ENCODE measurements around the gene KLHL40. TPM values are rescaled to one million over a fixed set of nuclear protein-coding genes. Genes with fewer than 3 reads are reported as not detected.

KLHL40 gene
- total RNA-seq, 3 donors from 2014 or later (not counting 1 experiment from before 2014, with no cell fraction given), result not detected

GRCh38 chr3:42728056-42728455 lies 42.7 kb downstream of the KLHL40 start:
- H3K36me3 Mint-ChIP-seq, result no peaks in the 10 kb centered on the region

GRCh38 chr3:42728668-42729364 lies 43.5 kb downstream of the KLHL40 start:
- no peak for TF ChIP-seq CTCF (IDR thresholded peaks at IDR 0.05)
- no peaks in the 10 kb centered on the region for H3K36me3 Mint-ChIP-seq
- Histone ChIP-seq H3K27ac (ENCODE audit: low read length) (no peak overlapping the region), H3K4me1 (ENCODE audit: control insufficient read depth, insufficient read depth, low read length) (no peaks in the 10 kb centered on the region), H3K27me3 (ENCODE audit: control insufficient read depth, insufficient read depth, low read length) (no peaks in the 10 kb centered on the region), H3K36me3 (ENCODE audit: control insufficient read depth, insufficient read depth, low read length) (no peaks in the 10 kb centered on the region), H3K4me3 (ENCODE audit: low read length) (no peak overlapping the region), H3K9me3 (ENCODE audit: control insufficient read depth, insufficient read depth, low read length) (no peaks in the 10 kb centered on the region)
- no peak for DNase-seq
- no peak overlapping the region for H3K27ac Mint-ChIP-seq
- H3K27me3 Mint-ChIP-seq (ENCODE audit: low read depth in 2 of 2), result peaks cover 13 to 14% of the 10 kb centered on the region in 2 donors
- intact Hi-C loops (cut with micrococcal nuclease), result no loop called here
- H3K4me3 Mint-ChIP-seq, result no peak overlapping the region
- 83% methylated on average over 1 of the region's 3 CpGs for WGBS (ENCODE audit: insufficient coverage)
- no peak for ATAC-seq
- no peaks in the 10 kb centered on the region for H3K4me1 Mint-ChIP-seq
- no peaks in the 10 kb centered on the region for H3K9me3 Mint-ChIP-seq

More at GRCh38 chr3:42728056-42728455, 42.7 kb downstream of the KLHL40 start:
- Histone ChIP-seq H3K4me3 (ENCODE audit: low read length) (no peak overlapping the region), H3K4me1 (ENCODE audit: control insufficient read depth, insufficient read depth, low read length) (no peaks in the 10 kb centered on the region), H3K27ac (ENCODE audit: low read length) (no peak overlapping the region), H3K27me3 (ENCODE audit: control insufficient read depth, insufficient read depth, low read length) (no peaks in the 10 kb centered on the region), H3K36me3 (ENCODE audit: control insufficient read depth, insufficient read depth, low read length) (no peaks in the 10 kb centered on the region), H3K9me3 (ENCODE audit: control insufficient read depth, insufficient read depth, low read length) (no peaks in the 10 kb centered on the region)
- Mint-ChIP-seq H3K4me1 (no peaks in the 10 kb centered on the region), H3K9me3 (no peaks in the 10 kb centered on the region), H3K27ac (no peak overlapping the region), H3K4me3 (no peak overlapping the region), H3K27me3 (ENCODE audit: low read depth in 2 of 2) (peaks cover 17 to 19% of the 10 kb centered on the region in 2 donors)
- intact Hi-C loops (cut with micrococcal nuclease), result no loop called here
- DNase-seq (no peak), ATAC-seq (no peak)
- 71% methylated on average over 3 of the region's 3 CpGs for WGBS (ENCODE audit: insufficient coverage)
- no peak for TF ChIP-seq CTCF (IDR thresholded peaks at IDR 0.05)

- Histone ChIP-seq H3K4me3 (ENCODE audit: low read length) (no peak overlapping the region), H3K9me3 (ENCODE audit: control insufficient read depth, insufficient read depth, low read length) (no peaks in the 10 kb centered on the region), H3K27ac (ENCODE audit: low read length) (no peak overlapping the region), H3K36me3 (ENCODE audit: control insufficient read depth, insufficient read depth, low read length) (no peaks in the 10 kb centered on the region), H3K27me3 (ENCODE audit: control insufficient read depth, insufficient read depth, low read length) (no peaks in the 10 kb centered on the region), H3K4me1 (ENCODE audit: control insufficient read depth, insufficient read depth, low read length) (no peaks in the 10 kb centered on the region)
- Mint-ChIP-seq H3K27ac (no peak overlapping the region), H3K4me1 (no peaks in the 10 kb centered on the region), H3K36me3 (no peaks in the 10 kb centered on the region), H3K4me3 (no peak overlapping the region), H3K27me3 (ENCODE audit: low read depth in 2 of 2) (peaks cover 8 to 9% of the 10 kb centered on the region in 2 donors), H3K9me3 (no peaks in the 10 kb centered on the region)
- intact Hi-C loops (cut with micrococcal nuclease), result no loop called here
- TF ChIP-seq CTCF (IDR thresholded peaks at IDR 0.05), result no peak
- DNase-seq (no peak), ATAC-seq (no peak)
- 92% methylated on average over 6 of the region's 6 CpGs for WGBS (ENCODE audit: insufficient coverage)
Observed at GRCh38 chr3:42729404-42730145, 44.2 kb downstream of the KLHL40 start.
